ENCODE measurements around the gene CASQ1.

Gene CASQ1

GRCh38 chr1:160210561-160210960 lies 20.2 kb downstream of the CASQ1 start:
- no peak for TF ChIP-seq CTCF (IDR thresholded peaks at IDR 0.05; ENCODE audit: insufficient read depth, low read depth, low read length, missing control alignments)
- H3K4me3 ChIP-seq (ENCODE audit: low read depth, low read length) = no peak overlapping the region
- DNase-seq (ENCODE audit: low read depth) = no peak

- no peak for TF ChIP-seq CTCF (IDR thresholded peaks at IDR 0.05; ENCODE audit: insufficient read depth, low read depth, low read length, missing control alignments)
- H3K4me3 ChIP-seq (ENCODE audit: low read depth, low read length) = no peak overlapping the region
- DNase-seq (ENCODE audit: low read depth) = no peak
These were observed 20.8 kb downstream of the CASQ1 start for GRCh38 chr1:160211046-160211790.

GRCh38 chr1:160214481-160215140 lies 24.2 kb downstream of the CASQ1 start:
- no peak overlapping the region for H3K4me3 ChIP-seq (ENCODE audit: low read depth, low read length)
- TF ChIP-seq CTCF (IDR thresholded peaks at IDR 0.05; ENCODE audit: insufficient read depth, low read depth, low read length, missing control alignments) = no peak
- DNase-seq (ENCODE audit: low read depth) = no peak

GRCh38 chr1:160216301-160216700 lies 25.9 kb downstream of the CASQ1 start:
- TF ChIP-seq CTCF (IDR thresholded peaks at IDR 0.05; ENCODE audit: insufficient read depth, low read depth, low read length, missing control alignments) = no peak
- no peak for DNase-seq (ENCODE audit: low read depth)
- H3K4me3 ChIP-seq (ENCODE audit: low read depth, low read length) = no peak overlapping the region

- no peak for TF ChIP-seq CTCF (IDR thresholded peaks at IDR 0.05; ENCODE audit: insufficient read depth, low read depth, low read length, missing control alignments)
- no peak overlapping the region for H3K4me3 ChIP-seq (ENCODE audit: low read depth, low read length)
- no peak for DNase-seq (ENCODE audit: low read depth)
These were observed 27.2 kb downstream of the CASQ1 start for GRCh38 chr1:160217481-160218051.

GRCh38 chr1:160219062-160219929 lies 28.9 kb downstream of the CASQ1 start:
- TF ChIP-seq CTCF (IDR thresholded peaks at IDR 0.05; ENCODE audit: insufficient read depth, low read depth, low read length, missing control alignments) = peak; percentile 22
- peak; percentile 29 for DNase-seq (ENCODE audit: low read depth)
- H3K4me3 ChIP-seq (ENCODE audit: low read depth, low read length) = no peak overlapping the region
